Measurements from ENCODE around the gene TTLL12.

TTLL12 gene

GRCh38 chr22:43227239-43227630, 40.3 kb upstream of the TTLL12 start:
- no peaks in the 10 kb centered on the region for H3K36me3 ChIP-seq (ENCODE audit: control insufficient read depth, insufficient read depth, low read length)
- WGBS, 2 experiments (ENCODE audit: insufficient coverage in 2 of 2) = 80 to 81% methylated on average over 17 of the region's 17 CpGs
- H3K9me3 ChIP-seq (ENCODE audit: control insufficient read depth, low read length) = no peaks in the 10 kb centered on the region
- H3K4me3 ChIP-seq (ENCODE audit: extremely low read depth, insufficient read depth, low read length, poor library complexity, severe bottlenecking) = no peak overlapping the region
- H3K4me1 ChIP-seq (ENCODE audit: control insufficient read depth, insufficient read depth, low read length, poor library complexity, severe bottlenecking) = peaks cover 13% of the 10 kb centered on the region
- H3K27ac ChIP-seq (ENCODE audit: low read depth, low read length, severe bottlenecking) = no peak overlapping the region

GRCh38 chr22:43226377-43227238, 39.7 kb upstream of the TTLL12 start:
- Histone ChIP-seq H3K4me1 (ENCODE audit: control insufficient read depth, insufficient read depth, low read length, poor library complexity, severe bottlenecking) (peaks cover 13% of the 10 kb centered on the region), H3K36me3 (ENCODE audit: control insufficient read depth, insufficient read depth, low read length) (no peaks in the 10 kb centered on the region), H3K4me3 (ENCODE audit: extremely low read depth, insufficient read depth, low read length, poor library complexity, severe bottlenecking) (no peak overlapping the region), H3K27ac (ENCODE audit: low read depth, low read length, severe bottlenecking) (no peak overlapping the region), H3K9me3 (ENCODE audit: control insufficient read depth, low read length) (no peaks in the 10 kb centered on the region)
- 35% methylated on average over 10 of the region's 19 CpGs for WGBS, 2 experiments (ENCODE audit: insufficient coverage in 2 of 2)

- no peaks in the 10 kb centered on the region for H3K36me3 ChIP-seq (ENCODE audit: control insufficient read depth, insufficient read depth, low read length)
- 93 to 94% methylated on average over 8 of the region's 8 CpGs for WGBS, 2 experiments (ENCODE audit: insufficient coverage in 2 of 2)
- no peak overlapping the region for H3K4me3 ChIP-seq (ENCODE audit: extremely low read depth, insufficient read depth, low read length, poor library complexity, severe bottlenecking)
- no peaks in the 10 kb centered on the region for H3K9me3 ChIP-seq (ENCODE audit: control insufficient read depth, low read length)
- H3K27ac ChIP-seq (ENCODE audit: low read depth, low read length, severe bottlenecking) = no peak overlapping the region
- peaks cover 13% of the 10 kb centered on the region for H3K4me1 ChIP-seq (ENCODE audit: control insufficient read depth, insufficient read depth, low read length, poor library complexity, severe bottlenecking)
These were observed 38.7 kb upstream of the TTLL12 start for GRCh38 chr22:43225609-43226008.

- Histone ChIP-seq H3K9me3 (ENCODE audit: control insufficient read depth, low read length) (no peaks in the 10 kb centered on the region), H3K27ac (ENCODE audit: low read depth, low read length, severe bottlenecking) (no peak overlapping the region), H3K36me3 (ENCODE audit: control insufficient read depth, insufficient read depth, low read length) (no peaks in the 10 kb centered on the region), H3K4me3 (ENCODE audit: extremely low read depth, insufficient read depth, low read length, poor library complexity, severe bottlenecking) (no peak overlapping the region), H3K4me1 (ENCODE audit: control insufficient read depth, insufficient read depth, low read length, poor library complexity, severe bottlenecking) (peaks cover 8% of the 10 kb centered on the region)
- 94 to 95% methylated on average over 8 to 13 of the region's 13 CpGs for WGBS, 2 experiments (ENCODE audit: insufficient coverage in 2 of 2)
These were observed 36.1 kb upstream of the TTLL12 start for GRCh38 chr22:43222987-43223386.

GRCh38 chr22:43222262-43222661, 35.3 kb upstream of the TTLL12 start:
- Histone ChIP-seq H3K9me3 (ENCODE audit: control insufficient read depth, low read length) (no peaks in the 10 kb centered on the region), H3K4me3 (ENCODE audit: extremely low read depth, insufficient read depth, low read length, poor library complexity, severe bottlenecking) (no peak overlapping the region), H3K4me1 (ENCODE audit: control insufficient read depth, insufficient read depth, low read length, poor library complexity, severe bottlenecking) (peaks cover 8% of the 10 kb centered on the region), H3K36me3 (ENCODE audit: control insufficient read depth, insufficient read depth, low read length) (no peaks in the 10 kb centered on the region), H3K27ac (ENCODE audit: low read depth, low read length, severe bottlenecking) (no peak overlapping the region)
- WGBS, 2 experiments (ENCODE audit: insufficient coverage in 2 of 2) = 93 to 94% methylated on average over 13 of the region's 13 CpGs

GRCh38 chr22:43220625-43221380, 33.9 kb upstream of the TTLL12 start:
- no peak overlapping the region for H3K27ac ChIP-seq (ENCODE audit: low read depth, low read length, severe bottlenecking)
- H3K9me3 ChIP-seq (ENCODE audit: control insufficient read depth, low read length) = no peaks in the 10 kb centered on the region
- no peak overlapping the region for H3K4me3 ChIP-seq (ENCODE audit: extremely low read depth, insufficient read depth, low read length, poor library complexity, severe bottlenecking)
- no peaks in the 10 kb centered on the region for H3K36me3 ChIP-seq (ENCODE audit: control insufficient read depth, insufficient read depth, low read length)
- WGBS, 2 experiments (ENCODE audit: insufficient coverage in 2 of 2) = 84 to 86% methylated on average over 18 to 21 of the region's 22 CpGs
- no peaks in the 10 kb centered on the region for H3K4me1 ChIP-seq (ENCODE audit: control insufficient read depth, insufficient read depth, low read length, poor library complexity, severe bottlenecking)

- WGBS, 2 experiments (ENCODE audit: insufficient coverage in 2 of 2) = 73 to 100% methylated on average over 1 of the region's 1 CpG
These were observed 31.9 kb upstream of the TTLL12 start for GRCh38 chr22:43218786-43219185.

GRCh38 chr22:43217285-43218030, 30.5 kb upstream of the TTLL12 start:
- 75 to 88% methylated on average over 30 to 32 of the region's 32 CpGs for WGBS, 2 experiments (ENCODE audit: insufficient coverage in 2 of 2)
- Histone ChIP-seq H3K27ac (ENCODE audit: low read depth, low read length, severe bottlenecking) (no peak overlapping the region), H3K36me3 (ENCODE audit: control insufficient read depth, insufficient read depth, low read length) (no peaks in the 10 kb centered on the region), H3K4me3 (ENCODE audit: extremely low read depth, insufficient read depth, low read length, poor library complexity, severe bottlenecking) (no peak overlapping the region), H3K4me1 (ENCODE audit: control insufficient read depth, insufficient read depth, low read length, poor library complexity, severe bottlenecking) (no peaks in the 10 kb centered on the region), H3K9me3 (ENCODE audit: control insufficient read depth, low read length) (no peaks in the 10 kb centered on the region)

More at GRCh38 chr22:43218786-43219185, 31.9 kb upstream of the TTLL12 start:
- no peak overlapping the region for H3K4me3 ChIP-seq (ENCODE audit: extremely low read depth, insufficient read depth, low read length, poor library complexity, severe bottlenecking)
- no peaks in the 10 kb centered on the region for H3K4me1 ChIP-seq (ENCODE audit: control insufficient read depth, insufficient read depth, low read length, poor library complexity, severe bottlenecking)
- H3K9me3 ChIP-seq (ENCODE audit: control insufficient read depth, low read length) = no peaks in the 10 kb centered on the region
- no peak overlapping the region for H3K27ac ChIP-seq (ENCODE audit: low read depth, low read length, severe bottlenecking)
- no peaks in the 10 kb centered on the region for H3K36me3 ChIP-seq (ENCODE audit: control insufficient read depth, insufficient read depth, low read length)

GRCh38 chr22:43216738-43217137, 29.8 kb upstream of the TTLL12 start:
- 100% methylated on average over 1 of the region's 6 CpGs; no CpG with 5 or more reads in 1 of the 2 experiments for WGBS, 2 experiments (ENCODE audit: insufficient coverage in 2 of 2)
- Histone ChIP-seq H3K4me3 (ENCODE audit: extremely low read depth, insufficient read depth, low read length, poor library complexity, severe bottlenecking) (no peak overlapping the region), H3K4me1 (ENCODE audit: control insufficient read depth, insufficient read depth, low read length, poor library complexity, severe bottlenecking) (no peaks in the 10 kb centered on the region), H3K27ac (ENCODE audit: low read depth, low read length, severe bottlenecking) (no peak overlapping the region), H3K9me3 (ENCODE audit: control insufficient read depth, low read length) (no peaks in the 10 kb centered on the region), H3K36me3 (ENCODE audit: control insufficient read depth, insufficient read depth, low read length) (no peaks in the 10 kb centered on the region)

GRCh38 chr22:43213962-43214361, 27.0 kb upstream of the TTLL12 start:
- Histone ChIP-seq H3K9me3 (ENCODE audit: control insufficient read depth, low read length) (no peaks in the 10 kb centered on the region), H3K4me3 (ENCODE audit: extremely low read depth, insufficient read depth, low read length, poor library complexity, severe bottlenecking) (no peak overlapping the region), H3K36me3 (ENCODE audit: control insufficient read depth, insufficient read depth, low read length) (no peaks in the 10 kb centered on the region), H3K27ac (ENCODE audit: low read depth, low read length, severe bottlenecking) (no peak overlapping the region), H3K4me1 (ENCODE audit: control insufficient read depth, insufficient read depth, low read length, poor library complexity, severe bottlenecking) (no peaks in the 10 kb centered on the region)
- WGBS, 2 experiments (ENCODE audit: insufficient coverage in 2 of 2) = 80 to 87% methylated on average over 9 to 10 of the region's 12 CpGs

All from mesodermal cell (in vitro differentiated cells).